Trophoblast cell (in vitro differentiated cells and primary cell): ENCODE data around the gene PIP5K1B.

Experiments
- DNase-seq, 2 donors: peaks; one replicate each; pipeline ENCODE4 v3.0.0-alpha.2; 2016
- H2AFZ ChIP-seq: 2 replicates; pipeline ENCODE4 v1.6.1; 2013; ENCODE audit warnings: low read length, moderate library complexity, mild to moderate bottlenecking; ENCODE audit not compliant: insufficient read depth, poor library complexity
- H2AK5ac ChIP-seq: 2 replicates; pipeline ENCODE4 v1.6.1; 2013; ENCODE audit warnings: mild to moderate bottlenecking, low read length
- H2BK120ac ChIP-seq: 2 replicates; pipeline ENCODE4 v1.6.1; 2013; ENCODE audit warnings: low read length, mild to moderate bottlenecking, moderate library complexity; ENCODE audit not compliant: insufficient read depth, poor library complexity
- H2BK12ac ChIP-seq: 2 replicates; pipeline ENCODE4 v1.6.1; 2013; ENCODE audit warnings: mild to moderate bottlenecking, low read length, moderate library complexity
- H2BK5ac ChIP-seq: 2 replicates; pipeline ENCODE4 v1.6.1; 2013; ENCODE audit warnings: low read length, low read depth, moderate library complexity, mild to moderate bottlenecking; ENCODE audit not compliant: poor library complexity
- H3K14ac ChIP-seq: 2 replicates; pipeline ENCODE4 v1.6.1; 2013; ENCODE audit warnings: mild to moderate bottlenecking, low read length
- H3K18ac ChIP-seq: 2 replicates; pipeline ENCODE4 v1.6.1; 2013; ENCODE audit warnings: mild to moderate bottlenecking, low read length
- H3K23ac ChIP-seq: 2 replicates; pipeline ENCODE4 v1.6.1; 2013; ENCODE audit warnings: low read length
- H3K27ac ChIP-seq: 2 replicates; pipeline ENCODE4 v1.5.1; 2013; ENCODE audit warnings: low read depth, mild to moderate bottlenecking, inconsistent platforms, low read length, moderate library complexity
- H3K27me3 ChIP-seq: 2 replicates; pipeline ENCODE4 v1.6.1; 2013; ENCODE audit warnings: inconsistent platforms, mild to moderate bottlenecking, low read length, moderate library complexity; ENCODE audit not compliant: insufficient read depth
- H3K36me3 ChIP-seq, 2 experiments: 1 replicate in 1 of 2; 2 replicates in 1 of 2; pipeline ENCODE4 v1.6.1; 2013; ENCODE audit warnings: low read length in 2 of 2, mild to moderate bottlenecking in 2 of 2, moderate library complexity in 1 of 2; ENCODE audit not compliant: insufficient read depth in 2 of 2, control insufficient read depth in 1 of 2
- H3K4ac ChIP-seq: 2 replicates; pipeline ENCODE4 v1.6.1; 2013; ENCODE audit warnings: low read depth, mild to moderate bottlenecking, low read length, moderate library complexity
- H3K4me1 ChIP-seq, 2 experiments: 1 replicate in 1 of 2; 2 replicates in 1 of 2; pipeline ENCODE4 v1.6.1; 2013; ENCODE audit warnings: low read length in 2 of 2, mild to moderate bottlenecking in 2 of 2, moderate library complexity in 1 of 2; ENCODE audit not compliant: insufficient read depth in 2 of 2, control insufficient read depth in 1 of 2
- H3K4me2 ChIP-seq: 2 replicates; pipeline ENCODE4 v1.6.1; 2013; ENCODE audit warnings: inconsistent platforms, mild to moderate bottlenecking, low read length, moderate library complexity
- H3K4me3 ChIP-seq: 2 replicates; pipeline ENCODE4 v1.5.1; 2013; ENCODE audit warnings: mild to moderate bottlenecking, low read depth, low read length, inconsistent platforms
- H3K79me1 ChIP-seq: one replicate; pipeline ENCODE4 v1.6.1; 2013; ENCODE audit warnings: low read length
- H3K79me2 ChIP-seq: 2 replicates; pipeline ENCODE4 v1.6.1; 2013; ENCODE audit warnings: low read length, mild to moderate bottlenecking; ENCODE audit not compliant: control insufficient read depth, insufficient read depth, poor library complexity
- H3K9ac ChIP-seq: 2 replicates; pipeline ENCODE4 v1.6.1; 2013; ENCODE audit warnings: mild to moderate bottlenecking, low read length
- H3K9me3 ChIP-seq: 2 replicates; pipeline ENCODE4 v1.6.1; 2013; ENCODE audit warnings: low read depth, mild to moderate bottlenecking, control low read depth, inconsistent platforms, low read length; ENCODE audit not compliant: insufficient read depth
- H4K12ac ChIP-seq: 2 replicates; pipeline ENCODE4 v1.6.1; 2013; ENCODE audit warnings: low read depth, mild to moderate bottlenecking, low read length, moderate library complexity
- H4K8ac ChIP-seq: 2 replicates; pipeline ENCODE4 v1.6.1; 2013; ENCODE audit warnings: low read depth, mild to moderate bottlenecking, low read length, moderate library complexity
- H4K91ac ChIP-seq: one replicate; pipeline ENCODE4 v1.6.1; 2013; ENCODE audit warnings: low read depth, mild to moderate bottlenecking, low read length, moderate library complexity
- WGBS: extraction: QIAGEN DNeasy Blood & Tissue Kit; methylation state at CpG from one replicate; pipeline ENCODE4 v1.1.7; 2013; ENCODE audit warnings: missing lambda C conversion rate; ENCODE audit not compliant: insufficient read length, insufficient coverage; ENCODE audit errors: extremely low coverage; 5-methylcytosine and 5-hydroxymethylcytosine counted together

PIP5K1B gene

GRCh38 chr9:68715181-68715456, 10.1 kb downstream of the PIP5K1B start:
- no peak overlapping the region for H3K4ac ChIP-seq
- H3K79me2 ChIP-seq: no peaks in the 10 kb centered on the region
- no peak overlapping the region for H3K9ac ChIP-seq
- H3K36me3 ChIP-seq: no peaks in the 10 kb centered on the region
- H4K91ac ChIP-seq: no peak overlapping the region
- no peak overlapping the region for H3K23ac ChIP-seq
- H3K27me3 ChIP-seq: no peaks in the 10 kb centered on the region
- no peak for DNase-seq
- H2BK12ac ChIP-seq: no peak overlapping the region
- H3K27ac ChIP-seq: no peak overlapping the region
- H3K79me1 ChIP-seq: no peaks in the 10 kb centered on the region
- H3K4me1 ChIP-seq: no peaks in the 10 kb centered on the region
- H2BK120ac ChIP-seq: no peak overlapping the region
- no peak overlapping the region for H4K12ac ChIP-seq
- H2BK5ac ChIP-seq: no peak overlapping the region
- no peak overlapping the region for H3K4me3 ChIP-seq
- H3K18ac ChIP-seq: no peak overlapping the region
- no peak overlapping the region for H2AFZ ChIP-seq
- H3K4me2 ChIP-seq: no peak overlapping the region
- H3K14ac ChIP-seq: no peak overlapping the region
- H2AK5ac ChIP-seq: no peak overlapping the region
- H3K9me3 ChIP-seq: no peaks in the 10 kb centered on the region
- no CpG with 5 or more reads among the region's 2 CpGs for WGBS
- H4K8ac ChIP-seq: no peak overlapping the region

- DNase-seq: no peak
- WGBS: no CpG with 5 or more reads among the region's 2 CpGs
- H3K4me3 ChIP-seq: no peak overlapping the region
- no peak overlapping the region for H2BK120ac ChIP-seq
- no peak overlapping the region for H3K27ac ChIP-seq
- H3K79me2 ChIP-seq: no peaks in the 10 kb centered on the region
- no peak overlapping the region for H3K4ac ChIP-seq
- H3K4me2 ChIP-seq: no peak overlapping the region
- no peak overlapping the region for H2AFZ ChIP-seq
- H3K36me3 ChIP-seq: no peaks in the 10 kb centered on the region
- H2BK12ac ChIP-seq: no peak overlapping the region
- H4K91ac ChIP-seq: no peak overlapping the region
- H4K8ac ChIP-seq: no peak overlapping the region
- H3K9ac ChIP-seq: no peak overlapping the region
- H3K9me3 ChIP-seq: no peaks in the 10 kb centered on the region
- H3K27me3 ChIP-seq: no peaks in the 10 kb centered on the region
- H2AK5ac ChIP-seq: no peak overlapping the region
- no peaks in the 10 kb centered on the region for H3K4me1 ChIP-seq
- H3K14ac ChIP-seq: no peak overlapping the region
- no peak overlapping the region for H3K23ac ChIP-seq
- no peaks in the 10 kb centered on the region for H3K79me1 ChIP-seq
- H4K12ac ChIP-seq: no peak overlapping the region
- H2BK5ac ChIP-seq: no peak overlapping the region
- H3K18ac ChIP-seq: no peak overlapping the region
These were observed 12.8 kb downstream of the PIP5K1B start for GRCh38 chr9:68717552-68718443.

- peak in 1 of 2 donors; percentile 75 for DNase-seq
- no peak overlapping the region for H3K14ac ChIP-seq
- no peaks in the 10 kb centered on the region for H3K36me3 ChIP-seq
- no peaks in the 10 kb centered on the region for H3K4me1 ChIP-seq
- H4K91ac ChIP-seq: no peak overlapping the region
- no CpG with 5 or more reads among the region's 2 CpGs for WGBS
- H3K79me1 ChIP-seq: no peaks in the 10 kb centered on the region
- H3K79me2 ChIP-seq: no peaks in the 10 kb centered on the region
- H3K27me3 ChIP-seq: no peaks in the 10 kb centered on the region
- H2AFZ ChIP-seq: no peak overlapping the region
- H3K4me3 ChIP-seq: no peak overlapping the region
- no peak overlapping the region for H2AK5ac ChIP-seq
- no peak overlapping the region for H2BK12ac ChIP-seq
- no peak overlapping the region for H3K18ac ChIP-seq
- H3K23ac ChIP-seq: no peak overlapping the region
- no peak overlapping the region for H3K4me2 ChIP-seq
- no peak overlapping the region for H4K8ac ChIP-seq
- H3K9ac ChIP-seq: no peak overlapping the region
- no peak overlapping the region for H4K12ac ChIP-seq
- H3K4ac ChIP-seq: no peak overlapping the region
- H3K27ac ChIP-seq: no peak overlapping the region
- H2BK120ac ChIP-seq: no peak overlapping the region
- H3K9me3 ChIP-seq: no peaks in the 10 kb centered on the region
- H2BK5ac ChIP-seq: no peak overlapping the region
These were observed 14.8 kb downstream of the PIP5K1B start for GRCh38 chr9:68719847-68720246.

GRCh38 chr9:68720656-68721313, 15.7 kb downstream of the PIP5K1B start:
- Histone ChIP-seq H3K79me2 (no peaks in the 10 kb centered on the region), H3K4me3 (no peak overlapping the region), H3K27ac (no peak overlapping the region), H3K4me1 (no peaks in the 10 kb centered on the region), H3K36me3 (no peaks in the 10 kb centered on the region), H3K9me3 (no peaks in the 10 kb centered on the region), H3K79me1 (no peaks in the 10 kb centered on the region), H2BK5ac (no peak overlapping the region), H2BK120ac (no peak overlapping the region), H4K8ac (no peak overlapping the region), H3K9ac (no peak overlapping the region), H4K91ac (no peak overlapping the region), H4K12ac (no peak overlapping the region), H3K14ac (no peak overlapping the region), H3K4ac (no peak overlapping the region), H2BK12ac (no peak overlapping the region), H3K18ac (no peak overlapping the region), H3K4me2 (no peak overlapping the region), H3K23ac (no peak overlapping the region), H3K27me3 (no peaks in the 10 kb centered on the region), H2AK5ac (no peak overlapping the region), H2AFZ (no peak overlapping the region)
- no CpG with 5 or more reads among the region's 7 CpGs for WGBS
- peak; percentile 67 to 92 for DNase-seq
